Skin epidermis (tissue), 12 donors: ENCODE results near the gene PCBD1.
"Not testable (repeated sequence)": the region's sequence is repeated elsewhere in the genome, so short reads cannot be mapped to it uniquely, and the experiment has no call there.

Experiments
- H3K27ac ChIP-seq, 21 experiments: fragments of 200-600 bp; sonication (generic) in 11 of 21; one replicate each; pipeline ENCODE4 v1.5.0; 2020; ENCODE audit warnings: mild to moderate bottlenecking in 3 of 21, inconsistent platforms in 2 of 21, moderate library complexity in 2 of 21
- H3K4me3 ChIP-seq, 7 experiments: fragments of 200-600 bp; sonication (generic) in 2 of 7; one replicate each; pipeline ENCODE4 v1.5.0; 2020; ENCODE audit warnings: inconsistent platforms in 2 of 7, mild to moderate bottlenecking in 2 of 7, moderate library complexity in 1 of 7

The PCBD1 gene

GRCh38 chr10:70880077-70880534, 8.3 kb downstream of the PCBD1 start:
- Histone ChIP-seq H3K27ac (no peak overlapping the region), H3K4me3 (no peak overlapping the region)

DNA sequence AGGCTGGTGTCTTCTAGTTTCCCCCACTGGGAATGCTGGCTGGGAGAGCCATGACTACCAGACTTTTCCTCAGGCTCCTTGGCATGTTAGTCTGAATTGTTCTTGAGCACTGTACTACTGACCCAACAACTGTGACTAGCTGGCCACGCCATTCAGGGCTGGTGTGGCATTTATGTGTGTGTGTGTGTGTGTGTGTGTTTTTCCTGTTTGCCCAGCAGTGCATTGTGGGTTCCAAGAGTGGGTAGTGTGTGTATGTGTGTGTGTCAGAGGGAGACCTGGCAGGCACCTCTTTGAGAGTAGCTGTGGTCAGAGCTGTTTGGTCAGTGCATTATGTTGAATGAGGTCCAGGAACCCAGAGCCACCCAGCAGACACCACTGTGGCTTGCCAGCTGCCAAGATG, 9.2 kb downstream of the PCBD1 start:
- no peak overlapping the region for H3K27ac ChIP-seq
- no peak overlapping the region for H3K4me3 ChIP-seq

- H3K27ac ChIP-seq = no peak overlapping the region
- H3K4me3 ChIP-seq = no peak overlapping the region
Observed at GRCh38 chr10:70874061-70874460, 14.3 kb downstream of the PCBD1 start.

- H3K4me3 ChIP-seq = no peak overlapping the region
- no peak overlapping the region for H3K27ac ChIP-seq
Observed at GRCh38 chr10:70872291-70872690, 16.1 kb downstream of the PCBD1 start.

DNA sequence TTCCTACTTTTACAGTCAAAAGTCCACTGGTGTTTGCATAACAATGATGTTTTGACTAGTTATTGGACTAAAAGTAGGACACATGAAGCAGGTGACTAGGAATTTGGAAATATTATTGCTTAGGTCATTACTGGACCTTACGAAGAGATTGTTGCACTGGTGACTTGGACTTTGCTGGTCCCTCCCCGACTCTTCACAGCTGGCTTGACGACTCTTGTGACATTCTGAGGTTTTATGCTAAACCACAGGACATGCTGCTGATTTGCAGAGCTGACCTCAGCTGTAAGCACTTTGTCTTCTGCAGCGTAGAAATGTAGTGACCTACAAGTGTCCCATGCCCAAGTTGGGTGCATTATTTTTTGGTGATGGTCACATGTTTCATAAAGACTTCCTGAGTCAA, 21.9 kb downstream of the PCBD1 start:
- no peak overlapping the region for H3K27ac ChIP-seq

DNA sequence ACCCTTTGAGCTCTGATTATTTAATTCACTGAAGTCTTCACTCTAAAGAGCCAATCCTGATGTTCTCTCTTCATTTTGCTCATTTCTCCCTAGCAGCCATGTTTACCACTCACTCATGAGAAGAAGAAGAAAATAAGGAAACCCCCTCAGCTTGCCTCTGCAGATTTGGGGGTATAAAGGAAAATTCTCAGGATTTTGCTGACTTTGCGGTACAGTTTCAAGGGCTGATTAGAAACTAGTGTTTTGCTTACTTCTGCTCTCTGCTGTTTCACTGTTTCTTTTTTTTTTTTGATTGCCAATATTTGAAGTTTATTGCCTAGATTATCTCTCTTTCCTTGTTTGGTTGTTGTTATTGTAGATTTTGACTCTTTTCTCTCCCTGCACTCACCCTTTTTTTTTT, 23.4 kb downstream of the PCBD1 start:
- no peak overlapping the region for H3K4me3 ChIP-seq
- no peak overlapping the region for H3K27ac ChIP-seq

More for the DNA sequence above, 21.9 kb downstream of the PCBD1 start:
- H3K4me3 ChIP-seq = no peak overlapping the region

DNA sequence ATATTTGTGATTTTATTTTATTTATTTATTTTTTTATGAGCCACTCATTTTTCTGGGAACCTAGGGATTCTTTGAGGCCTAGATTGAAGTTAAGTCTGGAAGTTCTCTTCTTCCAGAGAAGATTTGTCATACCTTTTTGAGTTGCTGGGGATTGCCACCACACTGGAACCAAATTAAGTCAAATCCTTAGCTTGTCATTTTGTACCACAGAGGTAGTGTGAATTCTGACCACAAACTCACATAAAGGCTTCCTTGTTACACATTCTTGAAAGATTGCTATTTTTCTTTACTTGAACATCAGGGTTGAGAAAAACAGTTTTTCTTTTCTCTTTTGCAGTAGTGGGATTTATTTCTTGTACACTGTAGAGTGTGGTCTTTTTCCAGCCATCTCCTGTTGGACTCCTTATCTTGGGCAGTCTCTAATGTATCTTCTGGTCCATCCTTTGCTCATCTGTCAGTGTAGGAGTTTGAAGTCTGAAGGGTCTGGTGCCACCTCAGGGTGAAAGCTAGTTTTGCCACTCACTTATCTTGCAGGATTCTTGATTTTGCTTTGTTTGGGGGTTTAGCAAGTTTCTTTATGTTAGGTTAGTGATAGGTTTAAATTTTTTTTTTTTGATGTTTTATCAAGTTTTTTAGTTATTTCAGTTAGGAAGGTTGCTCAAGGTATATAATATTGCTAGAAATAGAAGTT, 24.8 kb downstream of the PCBD1 start:
- H3K27ac ChIP-seq = no peak overlapping the region

GRCh38 chr10:70861495-70862197, 26.7 kb downstream of the PCBD1 start:
- not testable (repeated sequence) for H3K4me3 ChIP-seq

More for the DNA sequence above, 24.8 kb downstream of the PCBD1 start:
- no peak overlapping the region for H3K4me3 ChIP-seq

DNA sequence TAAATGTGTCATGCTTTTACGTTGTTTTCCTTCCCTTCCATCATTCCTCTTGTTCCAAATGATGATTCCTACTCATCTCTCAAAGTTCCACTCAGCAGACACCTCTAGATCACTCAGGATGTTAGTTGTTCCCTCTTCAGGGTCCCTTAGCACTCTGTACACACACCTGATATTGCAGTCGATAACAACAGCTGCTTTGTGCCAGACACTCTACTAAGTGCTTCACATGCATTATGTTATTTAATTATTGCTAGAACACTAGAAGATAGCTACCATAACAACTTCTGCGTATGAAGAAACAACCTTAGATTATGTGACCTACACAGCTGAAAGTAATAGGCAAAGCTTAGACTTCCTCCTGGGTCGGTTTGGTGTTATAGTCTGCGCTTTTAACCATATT, 29.6 kb downstream of the PCBD1 start:
- no peak overlapping the region for H3K27ac ChIP-seq
- no peak overlapping the region for H3K4me3 ChIP-seq

More at GRCh38 chr10:70861495-70862197, 26.7 kb downstream of the PCBD1 start:
- H3K27ac ChIP-seq = not testable (repeated sequence)

DNA sequence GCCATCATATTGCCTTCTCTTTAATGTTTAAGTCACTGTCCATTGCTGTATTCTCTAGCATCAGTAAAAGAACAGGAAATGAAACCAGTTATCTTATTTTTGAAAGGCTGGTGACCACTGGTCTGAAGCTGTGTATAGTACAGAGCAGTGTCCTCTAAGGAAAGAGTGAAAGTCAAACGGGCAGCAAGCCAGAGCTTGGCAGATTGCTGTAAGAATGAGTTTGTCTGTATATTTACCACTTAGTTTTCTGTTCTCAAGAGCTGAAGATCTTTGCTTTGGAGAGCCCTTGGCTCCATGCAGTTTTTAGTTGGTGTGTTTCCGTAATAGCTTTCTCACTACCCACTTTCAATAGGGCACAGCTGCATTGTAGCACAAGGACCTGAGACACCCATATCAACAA, 31.9 kb downstream of the PCBD1 start:
- Histone ChIP-seq H3K4me3 (no peak overlapping the region), H3K27ac (no peak overlapping the region)

- no peak overlapping the region for H3K4me3 ChIP-seq
- H3K27ac ChIP-seq = no peak overlapping the region
Observed at GRCh38 chr10:70853457-70853856, 34.9 kb downstream of the PCBD1 start.

DNA sequence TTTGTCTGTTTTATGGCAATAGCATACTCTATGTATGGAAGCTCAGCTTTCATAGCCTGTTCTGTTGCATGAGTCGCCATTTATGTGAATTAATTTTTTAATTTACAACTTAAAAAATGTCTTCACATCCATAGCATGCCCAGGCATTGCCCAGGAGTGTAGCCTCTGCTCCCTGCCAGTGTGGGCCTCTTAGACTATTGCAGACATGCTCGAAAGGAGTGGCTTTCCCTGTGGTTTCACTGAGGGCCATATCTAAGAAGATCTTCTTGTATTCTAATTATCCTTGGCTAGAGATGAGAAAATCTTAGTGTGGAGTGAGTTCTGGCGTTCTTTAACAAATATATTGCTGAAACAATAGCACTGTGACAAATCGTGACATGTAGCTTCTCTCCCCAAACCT, 35.3 kb downstream of the PCBD1 start:
- Histone ChIP-seq H3K4me3 (no peak overlapping the region), H3K27ac (no peak overlapping the region)

DNA sequence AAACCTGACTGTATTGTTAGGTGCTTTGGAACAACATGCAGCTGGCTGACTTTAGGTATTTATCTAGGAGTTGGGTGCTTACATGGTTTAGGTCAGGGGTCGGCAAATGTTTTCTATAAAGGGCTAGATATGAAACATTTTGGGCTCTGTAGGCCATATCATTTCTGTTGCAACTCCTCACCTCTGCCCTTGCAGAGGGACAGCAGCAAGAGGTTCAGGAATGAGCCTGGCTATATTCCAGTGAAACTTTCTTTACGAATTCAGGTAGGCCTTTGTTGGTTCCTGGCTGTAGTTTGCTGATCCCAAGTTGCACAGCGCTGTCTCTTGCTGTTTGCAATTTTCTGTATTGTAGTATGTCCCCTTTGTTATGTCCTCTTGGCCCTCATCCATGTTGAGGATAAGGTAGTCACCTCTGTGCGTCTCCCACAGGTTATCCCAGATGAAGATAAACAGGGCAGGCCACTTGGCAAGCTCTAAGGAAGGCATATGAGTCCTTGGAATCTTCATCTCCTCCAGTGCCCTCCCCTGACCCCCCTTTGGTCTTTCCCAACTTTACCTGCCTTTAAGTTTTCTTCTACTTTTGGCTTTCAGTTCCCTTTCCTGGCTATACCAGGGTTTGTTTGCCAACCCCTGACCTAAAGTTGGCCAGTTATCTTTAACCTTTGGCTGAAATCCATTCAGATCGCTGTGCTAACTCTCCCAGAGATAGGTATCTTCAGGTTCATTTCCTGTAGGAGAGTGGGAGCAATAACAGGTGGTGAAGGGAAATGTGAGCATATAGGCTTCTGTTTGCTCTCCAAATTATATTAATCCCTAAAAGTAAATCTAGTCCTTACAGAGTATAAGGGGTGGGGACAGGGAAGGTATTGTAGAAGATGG, 36.5 kb downstream of the PCBD1 start:
- Histone ChIP-seq H3K4me3 (no peak overlapping the region), H3K27ac (no peak overlapping the region)

DNA sequence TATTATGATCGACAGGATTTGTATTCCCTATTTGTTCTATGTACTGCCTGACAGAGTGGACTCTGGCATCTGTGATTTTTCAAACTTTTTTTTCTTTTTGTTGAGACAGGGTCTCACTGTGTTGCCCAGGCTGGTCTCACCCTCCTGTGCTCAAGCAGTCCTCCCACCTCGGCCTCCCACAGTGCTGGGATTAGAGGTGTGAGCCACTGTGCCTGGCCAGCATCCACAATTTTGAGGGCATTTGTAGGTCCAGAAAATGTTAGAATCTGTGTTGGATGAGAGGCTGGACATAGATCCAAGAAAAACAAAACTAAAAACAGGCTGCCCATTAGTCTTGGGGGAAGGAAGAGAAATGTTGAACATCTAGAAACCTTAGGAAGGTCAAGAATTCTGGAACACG, 38.3 kb downstream of the PCBD1 start:
- H3K4me3 ChIP-seq = no peak overlapping the region
- H3K27ac ChIP-seq = no peak overlapping the region

DNA sequence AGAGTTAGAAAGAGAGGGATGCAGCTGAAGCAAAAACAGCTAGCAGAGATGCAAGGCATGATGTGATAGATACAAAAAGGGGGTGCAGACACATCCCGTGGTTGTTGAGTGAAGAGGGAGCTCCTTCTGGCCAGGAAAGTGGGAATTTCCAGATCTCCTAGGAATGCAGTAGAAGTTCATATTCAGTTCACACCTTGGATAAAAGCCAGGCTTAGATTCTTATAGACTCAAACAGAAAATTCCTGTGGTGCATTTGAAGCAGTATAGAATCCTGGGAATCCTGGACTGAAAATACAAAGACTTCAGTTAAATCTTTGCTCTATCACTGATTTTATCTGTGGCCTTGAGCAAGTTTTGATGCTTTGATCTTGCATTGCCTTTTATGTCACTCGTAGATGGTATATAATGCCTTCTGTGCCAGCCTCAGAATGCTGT, 38.8 kb downstream of the PCBD1 start:
- H3K27ac ChIP-seq = no peak overlapping the region
- H3K4me3 ChIP-seq = no peak overlapping the region

DNA sequence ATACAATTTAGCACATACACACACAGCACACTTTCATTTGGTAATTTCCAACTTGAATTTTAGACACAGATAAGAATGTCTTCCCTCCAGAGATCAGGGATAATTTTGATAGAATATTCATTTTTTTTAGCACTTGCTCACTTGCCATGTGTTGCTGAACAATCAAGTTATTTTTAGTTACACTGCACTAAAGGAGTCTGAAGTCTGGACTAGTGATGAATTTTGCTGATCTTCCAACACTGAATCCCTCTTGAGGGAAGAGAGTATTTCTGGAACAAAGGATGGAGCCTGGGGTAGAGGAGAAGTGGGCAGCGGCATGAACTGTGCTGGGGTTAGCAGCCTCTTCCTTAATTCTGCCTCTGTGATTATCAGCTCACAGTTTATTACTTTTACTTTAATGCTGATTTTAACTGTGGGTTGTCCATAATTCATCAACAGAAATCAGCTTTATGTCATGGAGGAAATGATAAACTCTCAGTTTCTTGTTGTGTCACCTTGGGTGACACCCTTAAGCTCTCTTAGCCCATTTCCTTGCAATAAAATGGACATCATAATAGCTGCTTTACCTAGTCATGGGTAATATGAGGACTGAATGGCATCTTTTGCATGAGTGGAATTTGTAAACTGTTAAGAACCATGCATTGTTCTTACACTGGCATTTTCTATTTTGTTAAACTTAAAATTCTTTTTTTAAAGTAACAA, 40.6 kb downstream of the PCBD1 start:
- Histone ChIP-seq H3K27ac (no peak overlapping the region), H3K4me3 (no peak overlapping the region)

DNA sequence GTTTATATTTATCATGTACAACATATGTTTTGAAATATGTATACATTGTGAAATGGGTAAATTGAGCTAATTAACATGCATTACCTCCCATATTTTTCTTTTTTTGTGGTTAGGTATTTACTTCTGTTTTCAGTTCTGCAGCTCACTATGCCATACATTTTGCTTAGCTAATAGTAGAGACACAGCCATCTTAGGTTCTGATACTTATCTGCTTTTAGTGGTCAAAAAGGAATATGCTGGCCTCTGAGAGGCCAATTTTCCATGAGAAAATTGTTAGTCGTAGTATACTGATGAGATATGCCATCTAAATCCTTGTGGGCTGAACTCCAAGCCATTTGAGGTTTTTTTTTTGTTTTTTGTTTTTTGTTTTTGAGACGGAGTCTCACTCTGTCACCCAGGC, 41.6 kb downstream of the PCBD1 start:
- Histone ChIP-seq H3K27ac (no peak overlapping the region), H3K4me3 (no peak overlapping the region)

DNA sequence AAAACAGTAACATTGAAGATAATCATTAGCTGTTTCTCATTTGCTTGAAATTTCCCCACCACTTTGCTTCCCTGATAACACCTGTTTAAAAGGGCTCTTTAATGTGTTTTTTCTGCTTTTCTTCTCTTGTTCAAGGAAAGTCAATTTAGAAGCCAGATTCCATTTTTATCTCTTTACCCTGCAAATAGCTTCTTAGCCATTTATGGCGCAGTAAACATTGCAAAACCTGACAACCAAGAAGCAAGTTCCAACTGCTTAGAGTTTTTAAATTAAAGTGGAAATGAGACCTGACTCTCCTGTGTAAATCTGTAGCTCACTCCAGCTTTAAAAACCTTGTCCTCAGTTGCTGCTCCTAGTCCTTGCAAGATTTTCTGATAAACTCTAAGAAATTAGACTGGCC, 42.5 kb downstream of the PCBD1 start:
- Histone ChIP-seq H3K4me3 (no peak overlapping the region), H3K27ac (no peak overlapping the region)

DNA sequence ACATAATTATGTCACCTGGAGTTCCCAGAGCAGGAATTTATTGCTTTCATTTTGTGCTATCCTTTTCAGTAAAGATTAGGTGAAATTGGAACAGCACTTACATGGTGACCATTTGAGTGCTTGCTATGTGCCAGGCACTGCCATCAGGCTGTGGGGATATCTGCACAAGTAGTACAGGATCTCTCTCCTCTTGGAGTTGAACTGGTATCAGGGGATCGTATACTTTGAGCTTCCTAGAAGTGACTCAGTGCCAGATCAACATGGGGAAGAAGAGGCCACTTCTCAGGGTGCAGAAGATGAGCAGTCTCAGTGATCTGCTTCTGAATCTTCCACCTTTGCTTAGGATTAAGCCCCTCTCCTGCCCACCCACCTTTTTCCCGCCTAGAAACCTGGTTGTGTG, 43.1 kb downstream of the PCBD1 start:
- H3K27ac ChIP-seq = no peak overlapping the region

More for the DNA sequence above, 43.1 kb downstream of the PCBD1 start:
- H3K4me3 ChIP-seq = no peak overlapping the region
